ENCODE measurements around the gene IFRD2. TPM values are rescaled to one million over a fixed set of nuclear protein-coding genes. Genes with fewer than 3 reads are reported as not detected.

Gene IFRD2
- total and polyA plus RNA-seq, 2 of the 13 experiments (the other 11 are each of a cell fraction or from before 2014, with no cell fraction given): 32.8 to 96.1 TPM

DNA sequence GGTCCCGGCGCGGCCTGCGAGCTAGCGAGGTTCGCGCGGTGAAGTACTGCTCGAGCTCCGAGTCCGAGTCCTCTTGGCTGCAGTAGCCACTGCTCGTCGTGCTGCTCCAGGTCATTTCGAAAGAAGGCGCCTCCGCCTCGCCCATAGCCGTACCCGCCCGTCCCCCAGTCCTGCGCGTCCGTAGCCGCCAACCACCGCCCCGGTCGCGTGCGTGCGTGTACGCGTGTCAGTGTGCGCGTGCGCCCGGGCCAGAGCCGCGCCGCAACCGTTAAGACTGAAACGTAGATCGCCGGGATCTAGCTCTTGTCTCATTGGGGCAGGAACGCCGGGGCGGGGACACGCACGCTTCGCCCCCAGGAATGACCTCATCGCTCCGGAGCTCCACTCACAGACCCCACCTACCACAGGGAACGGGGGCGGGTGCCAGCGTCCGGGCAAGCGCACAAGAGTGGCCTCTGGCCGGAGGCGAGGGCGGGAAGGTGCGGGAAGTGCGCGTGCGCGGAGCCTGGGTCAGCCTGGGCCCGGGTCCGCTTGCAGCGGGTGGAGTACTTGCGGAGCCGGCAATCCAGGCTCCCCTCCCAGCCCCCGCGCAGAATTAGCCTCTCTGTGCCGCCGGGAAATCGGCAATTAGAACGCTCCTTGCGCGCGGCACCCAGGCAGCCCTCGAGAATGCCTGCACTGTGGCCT, 45.1 kb upstream of the IFRD2 start:
- BruUV-seq (replicated peaks): no TSS peak
- Histone ChIP-seq H3K36me3 (replicated peaks in 1 of 2; ENCODE audit: control insufficient read depth in 1 of 2, insufficient read depth in 2 of 2, low read length in 2 of 2) (peaks cover 3 to 12% of the 10 kb centered on the region in 2 experiments; a peak in 2 of 5 replicates), H2AFZ (ENCODE audit: low read length) (no peak overlapping the region), H3K79me2 (ENCODE audit: insufficient read depth, low read length) (peaks cover 41% of the 10 kb centered on the region), H3K4me2 (ENCODE audit: low read depth, low read length) (peak overlapping the region; percentile 97), H3K4me1 (ENCODE audit: insufficient read depth, low read length) (peaks cover 58% of the 10 kb centered on the region), H4K20me1 (ENCODE audit: insufficient read depth, low read length) (peaks cover 12% of the 10 kb centered on the region), H3K9ac (ENCODE audit: insufficient read depth, low read depth, low read length) (peak overlapping the region; percentile 95), H3K27ac (ENCODE audit: extremely low read length, insufficient read depth, low read length) (peak overlapping the region; percentile 85), H3K27me3 (ENCODE audit: control insufficient read depth in 1 of 2, insufficient read depth in 2 of 2, low read length in 2 of 2) (peaks cover 1 to 2% of the 10 kb centered on the region in 2 experiments; a peak in 1 of 5 replicates), H3K9me3 (ENCODE audit: low read length) (no peaks in the 10 kb centered on the region), H3K4me3 (replicated peaks in 1 of 3; ENCODE audit: insufficient read depth in 1 of 3, low read depth in 2 of 3, low read length in 3 of 3) (peak overlapping the region; percentile 86 to 89 (median 88); a peak in 5 of 6 replicates)
- ChIA-PET POLR2A (interaction anchor here (0.7 to 4.7 kb wide), 35 partner anchors 9 to 1162 kb away, joined by 3 to 66 read pairs (median 6); partner anchors contain the start of genes C3orf18, CYB561D2, DCAF1 and GNAI2), CTCF (ENCODE audit: low intra/inter-chr PET ratio, low total read pairs) (no interaction called here)
- peak; percentile 98 for DNase-seq (ENCODE audit: low spot score)
- in situ Hi-C loops (cut with HindIII; ENCODE audit: extremely low pct_ligation_motif_present, low pct_unique_long_range_greater_than_20kb): no loop called here
- ATAC-seq: peak; percentile 89
- intact Hi-C loops (cut with micrococcal nuclease; ENCODE audit: unreplicated experiment): no loop called here
- peak; percentile 94 for FAIRE-seq
- WGBS (ENCODE audit: low lambda C conversion rate): 0% methylated on average over 4 of the region's 79 CpGs
- TF ChIP-seq, protein P1, sequence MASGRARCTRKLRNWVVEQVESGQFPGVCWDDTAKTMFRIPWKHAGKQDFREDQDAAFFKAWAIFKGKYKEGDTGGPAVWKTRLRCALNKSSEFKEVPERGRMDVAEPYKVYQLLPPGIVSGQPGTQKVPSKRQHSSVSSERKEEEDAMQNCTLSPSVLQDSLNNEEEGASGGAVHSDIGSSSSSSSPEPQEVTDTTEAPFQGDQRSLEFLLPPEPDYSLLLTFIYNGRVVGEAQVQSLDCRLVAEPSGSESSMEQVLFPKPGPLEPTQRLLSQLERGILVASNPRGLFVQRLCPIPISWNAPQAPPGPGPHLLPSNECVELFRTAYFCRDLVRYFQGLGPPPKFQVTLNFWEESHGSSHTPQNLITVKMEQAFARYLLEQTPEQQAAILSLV (CRISPR knock-in tag; IDR thresholded peaks at IDR 0.05; ENCODE audit: borderline replicate concordance): peak; percentile 77; the same call in 1 of the 2 replicates
- TF ChIP-seq SP5 (CRISPR knock-in tag; IDR thresholded peaks at IDR 0.05; ENCODE audit: borderline replicate concordance, low read depth) (peak; percentile 67; the same call in 1 of the 2 replicates), ZNF101 (CRISPR knock-in tag; IDR thresholded peaks at IDR 0.05; ENCODE audit: borderline replicate concordance, low read depth) (0 out of 2 replicates have a peak, but pooled peaks have one; percentile 27), KLF13 (CRISPR knock-in tag; IDR thresholded peaks at IDR 0.05) (peak; percentile 85), ZKSCAN5 (CRISPR knock-in tag; IDR thresholded peaks at IDR 0.05) (no peak), NFIB (CRISPR knock-in tag; IDR thresholded peaks at IDR 0.05; ENCODE audit: borderline replicate concordance) (no peak), TBX2 (CRISPR knock-in tag; IDR thresholded peaks at IDR 0.05; ENCODE audit: borderline replicate concordance) (peak; percentile 62)
- TF ChIP-seq, protein P2, sequence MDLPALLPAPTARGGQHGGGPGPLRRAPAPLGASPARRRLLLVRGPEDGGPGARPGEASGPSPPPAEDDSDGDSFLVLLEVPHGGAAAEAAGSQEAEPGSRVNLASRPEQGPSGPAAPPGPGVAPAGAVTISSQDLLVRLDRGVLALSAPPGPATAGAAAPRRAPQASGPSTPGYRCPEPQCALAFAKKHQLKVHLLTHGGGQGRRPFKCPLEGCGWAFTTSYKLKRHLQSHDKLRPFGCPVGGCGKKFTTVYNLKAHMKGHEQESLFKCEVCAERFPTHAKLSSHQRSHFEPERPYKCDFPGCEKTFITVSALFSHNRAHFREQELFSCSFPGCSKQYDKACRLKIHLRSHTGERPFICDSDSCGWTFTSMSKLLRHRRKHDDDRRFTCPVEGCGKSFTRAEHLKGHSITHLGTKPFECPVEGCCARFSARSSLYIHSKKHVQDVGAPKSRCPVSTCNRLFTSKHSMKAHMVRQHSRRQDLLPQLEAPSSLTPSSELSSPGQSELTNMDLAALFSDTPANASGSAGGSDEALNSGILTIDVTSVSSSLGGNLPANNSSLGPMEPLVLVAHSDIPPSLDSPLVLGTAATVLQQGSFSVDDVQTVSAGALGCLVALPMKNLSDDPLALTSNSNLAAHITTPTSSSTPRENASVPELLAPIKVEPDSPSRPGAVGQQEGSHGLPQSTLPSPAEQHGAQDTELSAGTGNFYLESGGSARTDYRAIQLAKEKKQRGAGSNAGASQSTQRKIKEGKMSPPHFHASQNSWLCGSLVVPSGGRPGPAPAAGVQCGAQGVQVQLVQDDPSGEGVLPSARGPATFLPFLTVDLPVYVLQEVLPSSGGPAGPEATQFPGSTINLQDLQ (CRISPR knock-in tag; IDR thresholded peaks at IDR 0.05): peak; percentile 65; the same call in 1 of the 2 replicates
- TF ChIP-seq, protein P3, sequence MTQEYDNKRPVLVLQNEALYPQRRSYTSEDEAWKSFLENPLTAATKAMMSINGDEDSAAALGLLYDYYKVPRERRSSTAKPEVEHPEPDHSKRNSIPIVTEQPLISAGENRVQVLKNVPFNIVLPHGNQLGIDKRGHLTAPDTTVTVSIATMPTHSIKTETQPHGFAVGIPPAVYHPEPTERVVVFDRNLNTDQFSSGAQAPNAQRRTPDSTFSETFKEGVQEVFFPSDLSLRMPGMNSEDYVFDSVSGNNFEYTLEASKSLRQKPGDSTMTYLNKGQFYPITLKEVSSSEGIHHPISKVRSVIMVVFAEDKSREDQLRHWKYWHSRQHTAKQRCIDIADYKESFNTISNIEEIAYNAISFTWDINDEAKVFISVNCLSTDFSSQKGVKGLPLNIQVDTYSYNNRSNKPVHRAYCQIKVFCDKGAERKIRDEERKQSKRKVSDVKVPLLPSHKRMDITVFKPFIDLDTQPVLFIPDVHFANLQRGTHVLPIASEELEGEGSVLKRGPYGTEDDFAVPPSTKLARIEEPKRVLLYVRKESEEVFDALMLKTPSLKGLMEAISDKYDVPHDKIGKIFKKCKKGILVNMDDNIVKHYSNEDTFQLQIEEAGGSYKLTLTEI (CRISPR knock-in tag; conservative IDR thresholded peaks at IDR 0.05): no peak; the same call in 1 of the 2 replicates
- TF ChIP-seq, protein P4, sequence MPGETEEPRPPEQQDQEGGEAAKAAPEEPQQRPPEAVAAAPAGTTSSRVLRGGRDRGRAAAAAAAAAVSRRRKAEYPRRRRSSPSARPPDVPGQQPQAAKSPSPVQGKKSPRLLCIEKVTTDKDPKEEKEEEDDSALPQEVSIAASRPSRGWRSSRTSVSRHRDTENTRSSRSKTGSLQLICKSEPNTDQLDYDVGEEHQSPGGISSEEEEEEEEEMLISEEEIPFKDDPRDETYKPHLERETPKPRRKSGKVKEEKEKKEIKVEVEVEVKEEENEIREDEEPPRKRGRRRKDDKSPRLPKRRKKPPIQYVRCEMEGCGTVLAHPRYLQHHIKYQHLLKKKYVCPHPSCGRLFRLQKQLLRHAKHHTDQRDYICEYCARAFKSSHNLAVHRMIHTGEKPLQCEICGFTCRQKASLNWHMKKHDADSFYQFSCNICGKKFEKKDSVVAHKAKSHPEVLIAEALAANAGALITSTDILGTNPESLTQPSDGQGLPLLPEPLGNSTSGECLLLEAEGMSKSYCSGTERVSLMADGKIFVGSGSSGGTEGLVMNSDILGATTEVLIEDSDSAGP (CRISPR knock-in tag; IDR thresholded peaks at IDR 0.05; ENCODE audit: borderline replicate concordance): peak; percentile 89
- TF ChIP-seq, protein P5, sequence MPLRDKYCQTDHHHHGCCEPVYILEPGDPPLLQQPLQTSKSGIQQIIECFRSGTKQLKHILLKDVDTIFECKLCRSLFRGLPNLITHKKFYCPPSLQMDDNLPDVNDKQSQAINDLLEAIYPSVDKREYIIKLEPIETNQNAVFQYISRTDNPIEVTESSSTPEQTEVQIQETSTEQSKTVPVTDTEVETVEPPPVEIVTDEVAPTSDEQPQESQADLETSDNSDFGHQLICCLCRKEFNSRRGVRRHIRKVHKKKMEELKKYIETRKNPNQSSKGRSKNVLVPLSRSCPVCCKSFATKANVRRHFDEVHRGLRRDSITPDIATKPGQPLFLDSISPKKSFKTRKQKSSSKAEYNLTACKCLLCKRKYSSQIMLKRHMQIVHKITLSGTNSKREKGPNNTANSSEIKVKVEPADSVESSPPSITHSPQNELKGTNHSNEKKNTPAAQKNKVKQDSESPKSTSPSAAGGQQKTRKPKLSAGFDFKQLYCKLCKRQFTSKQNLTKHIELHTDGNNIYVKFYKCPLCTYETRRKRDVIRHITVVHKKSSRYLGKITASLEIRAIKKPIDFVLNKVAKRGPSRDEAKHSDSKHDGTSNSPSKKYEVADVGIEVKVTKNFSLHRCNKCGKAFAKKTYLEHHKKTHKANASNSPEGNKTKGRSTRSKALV (CRISPR knock-in tag; IDR thresholded peaks at IDR 0.05): peak; percentile 64

Data from HepG2 (cell line).